Heart right ventricle (tissue), 16 donors: ENCODE results near the gene AKAP6. TPM values are rescaled to one million over a fixed set of nuclear protein-coding genes. Genes with fewer than 3 reads are reported as not detected.

ENCODE experiments used
- ATAC-seq, 8 donors: fragments of 200-7000 bp; cut with Tn5 transposase; one replicate each; pipeline ENCODE4 v1.9.1; 2020; ENCODE audit warnings: mild to moderate bottlenecking in 8 of 8, moderate library complexity in 8 of 8, moderate number of reproducible peaks in 1 of 8
- DNase-seq, 2 donors: peaks; one replicate each; pipeline ENCODE4 v3.0.0-alpha.2; 2020
- H3K27ac ChIP-seq, 10 donors: fragments of 200-600 bp; sonication (generic) in 2 of 10; one replicate each; pipeline versions ENCODE4 v1.5.0 to v1.8.0; 2020 to 2022; ENCODE audit warnings: mild to moderate bottlenecking in 3 of 10
- H3K27me3 ChIP-seq, 7 donors: fragments of 200-600 bp; one replicate each; pipeline ENCODE4 v1.8.0; 2021 to 2022; ENCODE audit warnings: mild to moderate bottlenecking in 2 of 7
- H3K36me3 ChIP-seq, 9 donors: fragments of 200-600 bp; sonication (generic) in 1 of 9; one replicate each; pipeline versions ENCODE4 v1.5.0 to v1.8.0; 2020 to 2022; ENCODE audit warnings: mild to moderate bottlenecking in 2 of 9
- H3K4me1 ChIP-seq, 9 donors: fragments of 200-600 bp; sonication (generic) in 1 of 9; one replicate each; pipeline versions ENCODE4 v1.5.0 to v1.8.0; 2020 to 2022; ENCODE audit warnings: mild to moderate bottlenecking in 4 of 9
- H3K4me3 ChIP-seq, 10 donors: fragments of 200-600 bp; sonication (generic) in 2 of 10; one replicate each; pipeline versions ENCODE4 v1.5.0 to v1.8.0; 2020 to 2022; ENCODE audit warnings: mild to moderate bottlenecking in 7 of 10, moderate library complexity in 2 of 10
- H3K9me3 ChIP-seq, 11 donors: fragments of 200-600 bp in 10 of 11; sonication (generic) in 2 of 11; one replicate each; pipeline versions ENCODE4 v1.5.0 to v1.8.0; 2013 to 2022; ENCODE audit warnings: mild to moderate bottlenecking in 2 of 11, control low read depth in 1 of 11, moderate library complexity in 1 of 11
- CTCF ChIP-seq, 9 donors: fragments of 200-600 bp; sonication (generic) in 2 of 9; IDR thresholded peaks; one replicate each; pipeline versions ENCODE4 v1.5.0 to v1.8.0; 2021 to 2022; ENCODE audit warnings: antibody characterized with exemption in 9 of 9, mild to moderate bottlenecking in 5 of 9, moderate library complexity in 1 of 9
- WGBS, 2 donors: extraction: QIAGEN DNeasy Blood & Tissue Kit; methylation state at CpG; one replicate each; pipeline ENCODE4 v1.1.7; 2013; ENCODE audit warnings: inconsistent platforms in 1 of 2; 5-methylcytosine and 5-hydroxymethylcytosine counted together
- intact Hi-C, 10 donors: fragments of 100-400 bp; cut with DNase I; formaldehyde crosslinking; loops; one replicate each; pipeline versions ENCODE4 v1.11.1 to v1.14.2; 2022
- polyA plus RNA-seq, 2 donors: library from polyadenylated mRNA; stranded (reverse); fragments of 200-250 nt; gene quantifications; one replicate each; pipeline ENCODE4 v1.2.3, GENCODE V29; 2013
- total RNA-seq, 10 donors: library from RNA; stranded (reverse); fragmentation: NEBNext Ultra II Directional in 3 of 10; extraction: Animal tissue kit (Norgen Biotek cat#: 25700) in 3 of 10; gene quantifications; one replicate each; pipeline versions ENCODE4 v1.2.1 to v1.2.4, GENCODE V29; 2021 to 2023
- donor health status: Arrhythmogenic right ventricular cardiomyopathy.
- donor health status: ischemic (EF 13 %, LVEDD 7.1; RV severe dilation, severe dysfunction).
- donor health status: healthy with polysubstance abuse.
- donor health status: DM: no; HTN: yes; CAD: no.
- donor health status: DM: no; HTN: no; CAD: no.
- donor health status: ischemic (EF 25% LVEDD 6.9; RV normal size, moderate dysfunction).
- donor health status: ischemic (EF 25% LVEDD 5.7; RV mildly dilated, moderate dysfunction).
- donor health status: healthy.
- donor health status: DM: yes; HTN: yes; CAD: no.
- donor health status: Ischemic cardiomyopathy.
- donor health status: ischemic (EF 35%, LVEDD 5.7; RV mildly dilated, moderate dysfunction).
- donor health status: nonischemic (EF 11% LVEDD 7.7; RV severe dilation, severe dysfunction).
- donor health status: DM: yes; HTN: yes; CAD: no.
- donor health status: PGD.
- donor health status: ischemic (EF 29% LVEDD 5.4; RV normal size, mild dysfunction).
- donor health status: nonischemic (EF 23%, LVEDD 6.1; RV moderate dilation, normal function).

Gene AKAP6
- total and polyA plus RNA-seq, 12 donors, result 13.5 to 332 (median 229) TPM

- intact Hi-C loops, result no loop called here
- Histone ChIP-seq H3K9me3 (no peaks in the 10 kb centered on the region), H3K4me3 (no peak overlapping the region), H3K27ac (peak overlapping the region in 9 of 10 donors; percentile 16 to 67 (median 50)), H3K4me1 (peaks cover 0 to 35% (median 9%) of the 10 kb centered on the region in 9 donors), H3K27me3 (no peaks in the 10 kb centered on the region), H3K36me3 (no peaks in the 10 kb centered on the region)
- DNase-seq (peak in 1 of 2 donors; percentile 45), ATAC-seq (peak; percentile 72 to 93 (median 89))
- no peak for TF ChIP-seq CTCF (IDR thresholded peaks at IDR 0.05)
These were observed 75.9 kb downstream of the AKAP6 start for GRCh38 chr14:32404784-32405573.

- H3K36me3 ChIP-seq, result no peaks in the 10 kb centered on the region
- WGBS, 2 donors, result 83 to 85% methylated on average over 2 of the region's 2 CpGs
- peak overlapping the region in 8 of 10 donors; percentile 11 to 67 (median 46) for H3K27ac ChIP-seq
- TF ChIP-seq CTCF (IDR thresholded peaks at IDR 0.05), result no peak
- DNase-seq (no peak), ATAC-seq (no peak)
- intact Hi-C loops, result no loop called here
- H3K9me3 ChIP-seq, result no peaks in the 10 kb centered on the region
- peaks cover 0 to 35% (median 9%) of the 10 kb centered on the region in 9 donors for H3K4me1 ChIP-seq
- no peaks in the 10 kb centered on the region for H3K27me3 ChIP-seq
- no peak overlapping the region for H3K4me3 ChIP-seq
These were observed 76.8 kb downstream of the AKAP6 start for GRCh38 chr14:32405856-32406255.

- DNase-seq, result peak in 1 of 2 donors; percentile 11
- Histone ChIP-seq H3K4me1 (peaks cover 0 to 35% (median 9%) of the 10 kb centered on the region in 9 donors), H3K9me3 (no peaks in the 10 kb centered on the region), H3K27ac (peak overlapping the region in 7 of 10 donors; percentile 16 to 67 (median 49)), H3K4me3 (no peak overlapping the region), H3K27me3 (no peaks in the 10 kb centered on the region), H3K36me3 (no peaks in the 10 kb centered on the region)
- peak in 5 of 8 donors; percentile 46 to 77 (median 65) for ATAC-seq
- intact Hi-C loops, result no loop called here
- no peak for TF ChIP-seq CTCF (IDR thresholded peaks at IDR 0.05)
- 29 to 52% methylated on average over 1 of the region's 1 CpG for WGBS, 2 donors
These were observed 78.0 kb downstream of the AKAP6 start for GRCh38 chr14:32407130-32407529.

GRCh38 chr14:32408018-32408417 is 78.9 kb downstream of the AKAP6 start:
- ATAC-seq, result no peak
- TF ChIP-seq CTCF (IDR thresholded peaks at IDR 0.05), result no peak
- H3K9me3 ChIP-seq, result no peaks in the 10 kb centered on the region
- no peak for DNase-seq
- H3K36me3 ChIP-seq, result no peaks in the 10 kb centered on the region
- intact Hi-C loops, result no loop called here
- peak overlapping the region in 5 of 10 donors; percentile 30 to 67 (median 57) for H3K27ac ChIP-seq
- H3K27me3 ChIP-seq, result no peaks in the 10 kb centered on the region
- WGBS, 2 donors, result 64 to 70% methylated on average over 3 of the region's 3 CpGs
- peaks cover 0 to 41% (median 9%) of the 10 kb centered on the region in 9 donors for H3K4me1 ChIP-seq
- no peak overlapping the region for H3K4me3 ChIP-seq
